GM19240 (cell line): ENCODE data around the gene DNAJB6.

Experiments used
- DNase-seq: peaks from one replicate; pipeline ENCODE4 v3.0.0; 2011; ENCODE audit warnings: low spot score; ENCODE audit not compliant: insufficient read length

Gene DNAJB6

GRCh38 chr7:157366722-157367121 lies 29.9 kb downstream of the DNAJB6 start:
- no peak for DNase-seq

DNA sequence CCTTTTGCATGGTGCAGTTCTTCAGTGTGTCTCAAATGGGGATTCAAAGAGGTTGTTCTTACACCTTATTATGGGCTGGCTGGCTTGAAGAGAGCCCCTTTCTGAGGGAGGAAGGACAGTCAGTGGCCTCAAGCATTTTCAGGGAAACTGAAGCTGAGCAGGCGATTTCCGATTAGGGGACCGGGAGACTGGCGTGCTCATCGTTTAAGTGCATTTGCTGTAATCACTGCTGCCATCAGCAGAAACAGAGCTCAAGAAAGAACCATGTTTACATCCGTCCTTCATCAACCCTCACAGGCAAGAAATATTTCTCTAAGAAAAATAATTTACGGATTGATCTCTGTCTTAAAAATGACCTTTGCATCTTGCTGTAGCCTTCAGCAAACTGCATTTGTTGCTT lies 32.2 kb downstream of the DNAJB6 start:
- no peak for DNase-seq

GRCh38 chr7:157370742-157371141 lies 33.9 kb downstream of the DNAJB6 start:
- DNase-seq, result no peak

DNA sequence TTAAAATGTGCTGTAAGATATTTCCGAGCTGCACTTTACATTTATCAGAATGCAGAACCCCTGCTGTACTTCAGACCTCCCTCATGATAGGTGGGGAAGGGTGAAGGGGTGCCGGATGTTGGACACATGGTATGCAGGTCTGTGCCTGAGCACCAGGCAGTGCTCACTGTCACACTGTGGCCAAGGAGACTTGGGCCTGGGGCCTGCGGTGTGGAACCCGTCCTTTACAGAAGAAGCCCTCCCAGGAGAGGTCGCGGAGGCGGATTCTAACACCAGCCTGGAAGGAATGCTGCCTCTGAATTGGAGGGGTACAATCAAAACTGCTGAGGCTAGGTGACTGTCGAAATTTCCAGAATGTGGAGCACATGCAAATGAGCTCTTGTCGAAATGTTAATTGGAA lies 34.5 kb downstream of the DNAJB6 start:
- no peak for DNase-seq

GRCh38 chr7:157372300-157373232 lies 35.8 kb downstream of the DNAJB6 start:
- DNase-seq, result no peak

DNA sequence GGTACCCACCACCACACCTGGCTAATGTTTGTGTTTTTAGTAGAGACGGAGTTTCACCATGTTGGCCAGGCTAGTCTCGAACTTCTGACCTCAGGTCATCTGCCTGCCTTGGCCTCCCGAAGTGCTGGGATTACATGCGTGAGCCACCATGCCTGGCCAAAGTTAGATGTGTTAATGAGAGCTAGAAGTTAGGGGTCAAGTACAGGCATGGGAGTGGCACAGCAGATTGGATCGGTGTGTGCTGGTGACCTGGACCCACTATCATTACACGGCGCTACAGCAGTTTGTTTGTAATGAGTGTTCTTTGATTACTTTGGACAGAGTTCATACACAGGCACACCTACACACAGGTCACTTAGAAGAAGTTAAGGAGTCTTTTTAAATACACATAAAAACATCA lies 36.7 kb downstream of the DNAJB6 start:
- DNase-seq, result no peak

GRCh38 chr7:157375410-157375809 lies 38.6 kb downstream of the DNAJB6 start:
- no peak for DNase-seq

DNA sequence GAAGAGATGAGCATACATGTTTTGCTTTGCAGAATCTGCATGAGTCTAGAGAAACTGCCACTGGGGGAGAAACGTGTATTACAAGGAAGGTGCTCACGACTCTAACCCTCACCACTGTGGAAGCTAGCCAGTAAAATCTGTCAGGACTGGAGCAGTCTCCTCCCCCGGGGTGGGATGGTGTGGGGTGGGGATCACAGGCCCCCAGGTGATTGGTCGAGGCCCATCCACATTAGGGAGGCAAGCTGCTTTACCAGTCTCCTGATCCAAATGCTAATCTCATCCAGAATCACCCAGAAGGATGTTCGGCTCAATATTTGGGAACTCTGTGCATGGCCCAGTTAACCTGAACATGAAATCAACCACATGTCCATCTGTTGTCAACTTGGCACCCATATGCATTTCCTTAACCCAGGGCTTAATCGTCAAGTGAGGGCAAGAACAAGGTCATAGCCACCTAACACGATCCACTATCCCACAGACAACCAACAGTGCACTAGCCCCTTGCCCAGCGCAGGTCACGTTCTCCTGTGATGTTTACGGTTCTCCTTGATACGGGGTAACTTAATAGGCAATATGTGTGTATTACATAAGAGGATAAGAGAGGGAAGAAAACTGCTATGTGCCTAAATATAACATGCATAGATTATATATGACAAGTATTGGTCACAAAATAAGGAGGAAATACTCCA lies 40.8 kb downstream of the DNAJB6 start:
- no peak for DNase-seq

GRCh38 chr7:157378390-157378789 lies 41.6 kb downstream of the DNAJB6 start:
- DNase-seq, result no peak

- DNase-seq, result no peak
These were observed 42.7 kb downstream of the DNAJB6 start for GRCh38 chr7:157379493-157379892.

DNA sequence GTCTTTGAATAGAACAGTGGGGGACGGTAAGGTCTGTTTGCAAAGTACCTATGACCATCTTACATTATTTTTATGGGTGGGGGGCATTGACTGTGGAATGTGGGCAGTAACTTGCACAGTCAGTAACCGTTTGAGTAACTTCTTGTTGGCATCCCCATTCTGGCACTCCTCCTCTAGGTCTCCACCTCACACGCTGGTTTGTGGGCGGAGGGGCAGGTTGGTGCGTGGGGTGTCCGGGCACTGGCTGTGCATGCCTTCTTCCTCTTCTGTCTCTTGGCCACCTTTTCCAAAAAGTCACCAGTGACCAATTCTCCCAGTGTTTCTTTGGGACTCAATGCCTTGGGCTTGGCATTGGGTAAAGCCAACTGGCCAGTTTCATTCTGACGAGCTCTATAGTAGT lies 43.6 kb downstream of the DNAJB6 start:
- no peak for DNase-seq

GRCh38 chr7:157383868-157384267 lies 47.1 kb downstream of the DNAJB6 start:
- no peak for DNase-seq

GRCh38 chr7:157384301-157384700 lies 47.5 kb downstream of the DNAJB6 start:
- DNase-seq, result no peak

GRCh38 chr7:157386979-157387800 lies 50.4 kb downstream of the DNAJB6 start:
- DNase-seq, result peak; percentile 61

DNA sequence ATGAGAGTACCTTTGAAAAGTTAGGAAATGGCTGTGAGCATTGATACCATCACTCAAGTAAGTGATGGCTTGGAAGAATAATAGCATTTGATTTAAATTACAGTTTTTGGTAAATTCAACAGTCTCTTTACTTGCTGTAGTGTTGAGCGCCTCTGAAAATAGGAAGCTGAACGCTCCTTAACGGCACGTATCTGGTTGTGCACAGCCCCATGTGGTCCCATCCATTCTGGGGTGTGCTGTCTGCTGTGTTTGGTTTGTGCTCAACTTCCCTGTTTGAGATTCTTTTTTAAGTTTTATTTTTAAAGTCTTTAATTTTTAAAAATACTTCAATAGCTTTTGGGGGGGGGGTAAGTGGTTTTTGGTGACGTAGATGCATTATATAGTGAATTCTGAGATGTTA lies 51.5 kb downstream of the DNAJB6 start:
- no peak for DNase-seq

- no peak for DNase-seq
These were observed 53.3 kb downstream of the DNAJB6 start for GRCh38 chr7:157389951-157390730.

- no peak for DNase-seq
These were observed 54.4 kb downstream of the DNAJB6 start for GRCh38 chr7:157391036-157391710.

DNA sequence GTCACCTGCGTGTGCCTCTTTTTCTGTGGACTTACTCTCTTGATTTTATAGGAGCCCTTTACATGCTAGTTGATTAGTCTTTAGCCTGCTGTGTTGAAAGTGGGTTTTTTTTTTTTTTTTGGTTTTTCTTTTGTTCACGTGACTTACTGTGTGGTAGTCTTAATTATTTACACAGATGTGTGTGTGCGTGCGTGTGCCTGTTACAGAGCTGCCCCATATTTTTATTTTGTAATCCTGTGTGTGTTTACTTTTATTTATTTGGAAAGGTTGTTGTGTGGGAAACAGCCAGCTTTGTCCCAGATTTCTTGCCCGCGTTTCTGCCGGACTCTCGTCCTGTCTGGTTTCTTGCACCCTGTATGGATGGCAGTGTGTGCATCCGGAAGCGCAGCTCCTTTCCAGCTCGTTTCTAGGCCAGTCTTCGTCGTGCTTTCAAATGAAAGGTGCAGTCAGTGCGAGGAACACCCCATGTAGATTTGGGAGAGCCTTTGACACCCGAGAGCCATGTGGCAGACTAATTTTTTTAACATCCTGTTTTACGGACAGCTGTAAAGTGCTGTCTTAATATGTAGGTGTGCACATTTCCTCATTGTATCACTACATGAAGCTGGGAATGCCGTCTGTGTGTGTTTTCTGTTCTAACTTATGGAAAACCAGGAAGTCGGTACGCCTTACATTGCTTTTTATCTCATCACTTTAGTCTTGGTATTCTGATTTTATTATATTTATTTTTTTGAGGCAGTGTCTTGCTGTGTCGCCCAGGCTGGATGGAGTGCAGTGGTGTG lies 55.6 kb downstream of the DNAJB6 start:
- no peak for DNase-seq
